ENCODE measurements around the gene ATXN7. TPM values are rescaled to one million over a fixed set of nuclear protein-coding genes. Genes with fewer than 3 reads are reported as not detected.

ATXN7 gene
- polyA plus RNA-seq, 1 donor = 29.0 TPM

GRCh38 chr3:63986146-63986545 is 122.5 kb downstream of the ATXN7 start:
- DNase-seq = peak; percentile 45

GRCh38 chr3:63986831-63987230 is 123.2 kb downstream of the ATXN7 start:
- DNase-seq = no peak

- DNase-seq = no peak
These were observed 125.3 kb downstream of the ATXN7 start for GRCh38 chr3:63988943-63989342.

GRCh38 chr3:63990204-63990603 is 126.5 kb downstream of the ATXN7 start:
- no peak for DNase-seq

- DNase-seq = no peak
These were observed 127.1 kb downstream of the ATXN7 start for GRCh38 chr3:63990733-63991132.

- no peak for DNase-seq
These were observed 128.0 kb downstream of the ATXN7 start for GRCh38 chr3:63991666-63992065.

- no peak for DNase-seq
These were observed 129.0 kb downstream of the ATXN7 start for GRCh38 chr3:63992516-63993209.

- peak; percentile 58 for DNase-seq
These were observed 130.0 kb downstream of the ATXN7 start for GRCh38 chr3:63993653-63994079.

- no peak for DNase-seq
These were observed 131.4 kb downstream of the ATXN7 start for GRCh38 chr3:63995086-63995485.

- DNase-seq = no peak
These were observed 135.4 kb downstream of the ATXN7 start for GRCh38 chr3:63998852-63999754.

GRCh38 chr3:64000453-64001055 is 136.9 kb downstream of the ATXN7 start:
- no peak for DNase-seq

- no peak for DNase-seq
These were observed 138.6 kb downstream of the ATXN7 start for GRCh38 chr3:64002233-64002632.

- no peak for DNase-seq
These were observed 139.9 kb downstream of the ATXN7 start for GRCh38 chr3:64003589-64003988.

GRCh38 chr3:64008017-64008416 is 144.3 kb downstream of the ATXN7 start:
- DNase-seq = no peak

- DNase-seq = no peak
These were observed 145.1 kb downstream of the ATXN7 start for GRCh38 chr3:64008487-64009351.

- no peak for DNase-seq
These were observed 145.9 kb downstream of the ATXN7 start for GRCh38 chr3:64009528-64009927.

- DNase-seq = no peak
These were observed 146.5 kb downstream of the ATXN7 start for GRCh38 chr3:64010199-64010598.

GRCh38 chr3:64011685-64012084 is 148.0 kb downstream of the ATXN7 start:
- no peak for DNase-seq

GRCh38 chr3:64016941-64017620 is 153.4 kb downstream of the ATXN7 start:
- DNase-seq = no peak

- no peak for DNase-seq
These were observed 155.6 kb downstream of the ATXN7 start for GRCh38 chr3:64019271-64019670.

- DNase-seq = no peak
These were observed 156.2 kb downstream of the ATXN7 start for GRCh38 chr3:64019879-64020278.

All from left kidney (tissue), 2 donors.